HL-60 (cell line): ENCODE measurements around the gene IPO11.

Source experiments
- CTCF ChIP-seq: IDR thresholded peaks from one replicate; pipeline ENCODE4 v1.5.1; 2011; ENCODE audit warnings: low read length, control low read depth, inconsistent platforms; ENCODE audit not compliant: insufficient read depth
- GABPA ChIP-seq: IDR thresholded peaks from 2 replicates; pipeline ENCODE4 v1.6.1; 2012; ENCODE audit warnings: low read depth
- POLR2AphosphoS5 ChIP-seq: IDR thresholded peaks from 2 replicates; pipeline ENCODE4 v1.6.1; 2012; ENCODE audit warnings: low read depth

GRCh38 chr5:62578540-62578939, 166.0 kb downstream of the IPO11 start, which contains the start of gene LRRC70:
- TF ChIP-seq CTCF (no peak), POLR2AphosphoS5 (no peak), GABPA (no peak)
